HL-60 (cell line): ENCODE measurements around the gene MSI2.

Experiments
- SPI1 ChIP-seq: IDR thresholded peaks from 2 replicates; pipeline ENCODE4 v1.6.1; 2012; ENCODE audit warnings: low read depth, mild to moderate bottlenecking, borderline replicate concordance
- TF ChIP-seq, protein P1 (sequence below): IDR thresholded peaks from one replicate; pipeline ENCODE4 v1.5.1; 2011; ENCODE audit warnings: low read length, control low read depth, inconsistent platforms; ENCODE audit not compliant: insufficient read depth

DNA sequence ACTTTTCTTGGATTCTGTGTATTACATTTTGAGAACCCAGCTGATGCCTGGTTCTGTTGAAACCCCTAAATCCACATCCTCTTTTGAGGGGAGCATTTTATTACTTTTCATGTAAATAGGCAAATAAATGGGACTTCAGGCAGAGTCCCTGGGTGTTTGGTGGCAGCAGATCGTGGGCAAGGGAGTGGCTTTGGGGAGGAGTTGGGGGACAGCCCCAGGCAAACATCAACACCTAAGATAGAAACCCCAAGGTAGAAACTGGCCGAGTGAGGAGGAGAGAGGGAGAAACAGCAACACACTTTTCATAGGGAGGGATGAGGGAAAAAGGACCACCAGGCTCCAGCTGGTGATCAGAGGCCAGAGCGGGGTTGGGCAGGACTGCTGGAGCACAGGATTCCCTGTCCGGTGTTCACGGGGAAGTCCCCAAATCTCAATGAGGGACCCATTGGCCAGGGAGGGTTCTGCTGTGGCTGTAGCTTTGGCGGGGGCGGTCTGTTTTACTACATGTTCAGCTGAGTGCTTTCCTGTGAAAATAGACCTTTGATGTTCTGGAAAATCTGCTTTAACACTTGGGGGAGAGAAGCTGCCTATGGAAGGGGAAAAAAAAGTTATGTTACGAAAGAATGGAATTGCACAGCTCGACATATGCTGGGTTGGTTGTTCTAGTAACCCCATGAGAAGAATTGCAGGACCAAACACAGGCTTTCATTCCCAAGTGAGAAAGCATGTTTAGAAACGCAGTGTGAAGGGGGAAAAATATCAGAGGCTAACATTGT lies 46.6 kb downstream of the MSI2 start:
- no peak for TF ChIP-seq SPI1
- TF ChIP-seq, protein P1, sequence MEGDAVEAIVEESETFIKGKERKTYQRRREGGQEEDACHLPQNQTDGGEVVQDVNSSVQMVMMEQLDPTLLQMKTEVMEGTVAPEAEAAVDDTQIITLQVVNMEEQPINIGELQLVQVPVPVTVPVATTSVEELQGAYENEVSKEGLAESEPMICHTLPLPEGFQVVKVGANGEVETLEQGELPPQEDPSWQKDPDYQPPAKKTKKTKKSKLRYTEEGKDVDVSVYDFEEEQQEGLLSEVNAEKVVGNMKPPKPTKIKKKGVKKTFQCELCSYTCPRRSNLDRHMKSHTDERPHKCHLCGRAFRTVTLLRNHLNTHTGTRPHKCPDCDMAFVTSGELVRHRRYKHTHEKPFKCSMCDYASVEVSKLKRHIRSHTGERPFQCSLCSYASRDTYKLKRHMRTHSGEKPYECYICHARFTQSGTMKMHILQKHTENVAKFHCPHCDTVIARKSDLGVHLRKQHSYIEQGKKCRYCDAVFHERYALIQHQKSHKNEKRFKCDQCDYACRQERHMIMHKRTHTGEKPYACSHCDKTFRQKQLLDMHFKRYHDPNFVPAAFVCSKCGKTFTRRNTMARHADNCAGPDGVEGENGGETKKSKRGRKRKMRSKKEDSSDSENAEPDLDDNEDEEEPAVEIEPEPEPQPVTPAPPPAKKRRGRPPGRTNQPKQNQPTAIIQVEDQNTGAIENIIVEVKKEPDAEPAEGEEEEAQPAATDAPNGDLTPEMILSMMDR = no peak
